SU-DHL-6 (cell line): ENCODE data around the gene THBS2.

ENCODE experiments used
- EZH2phosphoT487 ChIP-seq: fragments of 200-600 bp; sonication (generic), shearing (Covaris generic); conservative IDR thresholded peaks from 2 replicates; pipeline ENCODE4 v1.6.1; 2018; ENCODE audit warnings: mild to moderate bottlenecking, antibody characterized with exemption, low read length, moderate library complexity, mixed read lengths
- TF ChIP-seq, protein P1 (sequence below): fragments of 200-600 bp; sonication (generic); IDR thresholded peaks from one replicate; pipeline ENCODE4 v1.5.1; 2017; ENCODE audit warnings: antibody characterized with exemption, mild to moderate bottlenecking, low read length, moderate library complexity; ENCODE audit not compliant: insufficient read depth, poor library complexity, severe bottlenecking

- TF ChIP-seq, protein P1, sequence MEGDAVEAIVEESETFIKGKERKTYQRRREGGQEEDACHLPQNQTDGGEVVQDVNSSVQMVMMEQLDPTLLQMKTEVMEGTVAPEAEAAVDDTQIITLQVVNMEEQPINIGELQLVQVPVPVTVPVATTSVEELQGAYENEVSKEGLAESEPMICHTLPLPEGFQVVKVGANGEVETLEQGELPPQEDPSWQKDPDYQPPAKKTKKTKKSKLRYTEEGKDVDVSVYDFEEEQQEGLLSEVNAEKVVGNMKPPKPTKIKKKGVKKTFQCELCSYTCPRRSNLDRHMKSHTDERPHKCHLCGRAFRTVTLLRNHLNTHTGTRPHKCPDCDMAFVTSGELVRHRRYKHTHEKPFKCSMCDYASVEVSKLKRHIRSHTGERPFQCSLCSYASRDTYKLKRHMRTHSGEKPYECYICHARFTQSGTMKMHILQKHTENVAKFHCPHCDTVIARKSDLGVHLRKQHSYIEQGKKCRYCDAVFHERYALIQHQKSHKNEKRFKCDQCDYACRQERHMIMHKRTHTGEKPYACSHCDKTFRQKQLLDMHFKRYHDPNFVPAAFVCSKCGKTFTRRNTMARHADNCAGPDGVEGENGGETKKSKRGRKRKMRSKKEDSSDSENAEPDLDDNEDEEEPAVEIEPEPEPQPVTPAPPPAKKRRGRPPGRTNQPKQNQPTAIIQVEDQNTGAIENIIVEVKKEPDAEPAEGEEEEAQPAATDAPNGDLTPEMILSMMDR, result no peak
- no peak for TF ChIP-seq EZH2phosphoT487
These were observed 42.5 kb upstream of the THBS2 start for GRCh38 chr6:169296170-169296569.
